ENCODE results near the gene CCDC183.

DNA sequence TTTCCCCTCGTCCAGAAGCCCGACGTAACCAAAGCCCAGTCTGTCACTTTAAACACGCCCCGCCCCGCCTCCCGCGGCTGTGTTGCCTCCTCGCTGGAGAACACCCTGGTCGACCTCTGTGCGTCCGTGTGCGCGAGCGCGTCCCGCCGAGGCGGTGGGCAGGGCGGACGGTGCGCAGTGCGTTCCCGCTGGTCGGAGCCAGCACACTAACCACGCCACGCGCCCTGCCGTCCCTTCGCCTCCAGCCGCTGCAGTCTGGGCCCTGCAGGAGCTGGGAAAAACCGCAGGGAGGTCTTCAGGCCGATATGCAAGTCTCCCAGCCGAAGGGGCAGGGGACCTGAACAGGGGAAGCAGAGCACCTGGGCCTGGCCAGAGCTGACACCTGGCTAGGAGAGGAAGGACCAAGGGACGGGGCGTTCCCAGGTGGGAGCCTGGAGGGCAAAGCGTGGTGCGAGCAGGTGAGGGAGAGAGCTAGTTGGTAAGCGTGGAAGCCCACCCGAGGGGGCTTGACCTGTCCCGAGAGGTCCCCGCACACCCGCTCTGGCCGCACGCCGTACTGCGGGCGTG lies 51.8 kb downstream of the CCDC183 start:
- TF ChIP-seq, protein P1, sequence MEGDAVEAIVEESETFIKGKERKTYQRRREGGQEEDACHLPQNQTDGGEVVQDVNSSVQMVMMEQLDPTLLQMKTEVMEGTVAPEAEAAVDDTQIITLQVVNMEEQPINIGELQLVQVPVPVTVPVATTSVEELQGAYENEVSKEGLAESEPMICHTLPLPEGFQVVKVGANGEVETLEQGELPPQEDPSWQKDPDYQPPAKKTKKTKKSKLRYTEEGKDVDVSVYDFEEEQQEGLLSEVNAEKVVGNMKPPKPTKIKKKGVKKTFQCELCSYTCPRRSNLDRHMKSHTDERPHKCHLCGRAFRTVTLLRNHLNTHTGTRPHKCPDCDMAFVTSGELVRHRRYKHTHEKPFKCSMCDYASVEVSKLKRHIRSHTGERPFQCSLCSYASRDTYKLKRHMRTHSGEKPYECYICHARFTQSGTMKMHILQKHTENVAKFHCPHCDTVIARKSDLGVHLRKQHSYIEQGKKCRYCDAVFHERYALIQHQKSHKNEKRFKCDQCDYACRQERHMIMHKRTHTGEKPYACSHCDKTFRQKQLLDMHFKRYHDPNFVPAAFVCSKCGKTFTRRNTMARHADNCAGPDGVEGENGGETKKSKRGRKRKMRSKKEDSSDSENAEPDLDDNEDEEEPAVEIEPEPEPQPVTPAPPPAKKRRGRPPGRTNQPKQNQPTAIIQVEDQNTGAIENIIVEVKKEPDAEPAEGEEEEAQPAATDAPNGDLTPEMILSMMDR (conservative IDR thresholded peaks at IDR 0.05; ENCODE audit: low read depth, low read length) = no peak
- TF ChIP-seq, protein P2, sequence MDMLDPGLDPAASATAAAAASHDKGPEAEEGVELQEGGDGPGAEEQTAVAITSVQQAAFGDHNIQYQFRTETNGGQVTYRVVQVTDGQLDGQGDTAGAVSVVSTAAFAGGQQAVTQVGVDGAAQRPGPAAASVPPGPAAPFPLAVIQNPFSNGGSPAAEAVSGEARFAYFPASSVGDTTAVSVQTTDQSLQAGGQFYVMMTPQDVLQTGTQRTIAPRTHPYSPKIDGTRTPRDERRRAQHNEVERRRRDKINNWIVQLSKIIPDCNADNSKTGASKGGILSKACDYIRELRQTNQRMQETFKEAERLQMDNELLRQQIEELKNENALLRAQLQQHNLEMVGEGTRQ (IDR thresholded peaks at IDR 0.05; ENCODE audit: low read depth, low read length) = no peak
- TF ChIP-seq RAD21 (IDR thresholded peaks at IDR 0.05; ENCODE audit: low read length) = no peak
- TF ChIP-seq SMC3 (IDR thresholded peaks at IDR 0.05; ENCODE audit: low read depth, low read length) = no peak
- peak; percentile 78 for TF ChIP-seq MXI1 (IDR thresholded peaks at IDR 0.05; ENCODE audit: borderline replicate concordance, low read depth, low read length)
- TF ChIP-seq RFX5 (IDR thresholded peaks at IDR 0.05; ENCODE audit: low read depth, low read length) = no peak
- TF ChIP-seq, protein P3, sequence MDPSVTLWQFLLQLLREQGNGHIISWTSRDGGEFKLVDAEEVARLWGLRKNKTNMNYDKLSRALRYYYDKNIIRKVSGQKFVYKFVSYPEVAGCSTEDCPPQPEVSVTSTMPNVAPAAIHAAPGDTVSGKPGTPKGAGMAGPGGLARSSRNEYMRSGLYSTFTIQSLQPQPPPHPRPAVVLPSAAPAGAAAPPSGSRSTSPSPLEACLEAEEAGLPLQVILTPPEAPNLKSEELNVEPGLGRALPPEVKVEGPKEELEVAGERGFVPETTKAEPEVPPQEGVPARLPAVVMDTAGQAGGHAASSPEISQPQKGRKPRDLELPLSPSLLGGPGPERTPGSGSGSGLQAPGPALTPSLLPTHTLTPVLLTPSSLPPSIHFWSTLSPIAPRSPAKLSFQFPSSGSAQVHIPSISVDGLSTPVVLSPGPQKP (IDR thresholded peaks at IDR 0.05; ENCODE audit: borderline replicate concordance, low read depth, low read length) = no peak
- TF ChIP-seq POLR2A (IDR thresholded peaks at IDR 0.05; ENCODE audit: low read depth, low read length) = peak; percentile 24; the same call in 1 of the 2 replicates
